ENCODE measurements around the gene SP140.

SP140 gene

DNA sequence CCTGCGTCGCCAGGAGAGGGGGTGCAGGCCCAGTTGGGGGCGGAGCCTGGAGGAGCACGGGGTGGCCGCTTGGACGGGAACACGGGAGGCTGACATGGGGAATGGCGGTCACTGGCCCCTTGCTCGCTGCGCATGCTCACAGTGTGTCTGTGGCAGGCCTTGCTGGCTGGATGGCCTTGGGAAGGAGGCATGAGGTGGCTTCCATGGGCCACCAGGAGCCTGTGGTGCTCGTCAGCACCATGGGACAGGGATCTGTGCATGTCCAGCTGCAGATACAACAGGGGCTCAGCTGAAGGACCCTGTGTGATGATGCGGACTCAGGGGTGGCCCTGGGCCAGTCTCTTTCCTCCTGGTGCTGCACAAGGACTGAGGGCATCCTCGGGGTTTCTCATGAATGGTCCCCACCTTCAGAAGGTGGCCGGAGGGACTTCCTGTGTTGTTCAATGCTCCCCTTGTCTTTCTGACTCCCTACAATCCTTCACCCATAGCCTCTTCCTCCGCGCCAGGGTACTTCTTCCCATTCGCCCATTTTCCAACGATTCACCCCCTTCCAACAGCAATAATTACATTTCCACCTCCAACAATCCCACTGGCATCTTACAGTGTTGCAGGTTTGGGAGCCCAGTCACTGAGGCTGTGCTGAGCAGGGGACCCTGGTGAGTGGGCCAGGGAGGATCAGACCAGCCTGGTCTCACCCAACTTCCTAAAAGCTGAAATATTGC is 98.0 kb downstream of the SP140 start:
- no peak for DNase-seq (ENCODE audit: low spot score)
- TF ChIP-seq, protein P1, sequence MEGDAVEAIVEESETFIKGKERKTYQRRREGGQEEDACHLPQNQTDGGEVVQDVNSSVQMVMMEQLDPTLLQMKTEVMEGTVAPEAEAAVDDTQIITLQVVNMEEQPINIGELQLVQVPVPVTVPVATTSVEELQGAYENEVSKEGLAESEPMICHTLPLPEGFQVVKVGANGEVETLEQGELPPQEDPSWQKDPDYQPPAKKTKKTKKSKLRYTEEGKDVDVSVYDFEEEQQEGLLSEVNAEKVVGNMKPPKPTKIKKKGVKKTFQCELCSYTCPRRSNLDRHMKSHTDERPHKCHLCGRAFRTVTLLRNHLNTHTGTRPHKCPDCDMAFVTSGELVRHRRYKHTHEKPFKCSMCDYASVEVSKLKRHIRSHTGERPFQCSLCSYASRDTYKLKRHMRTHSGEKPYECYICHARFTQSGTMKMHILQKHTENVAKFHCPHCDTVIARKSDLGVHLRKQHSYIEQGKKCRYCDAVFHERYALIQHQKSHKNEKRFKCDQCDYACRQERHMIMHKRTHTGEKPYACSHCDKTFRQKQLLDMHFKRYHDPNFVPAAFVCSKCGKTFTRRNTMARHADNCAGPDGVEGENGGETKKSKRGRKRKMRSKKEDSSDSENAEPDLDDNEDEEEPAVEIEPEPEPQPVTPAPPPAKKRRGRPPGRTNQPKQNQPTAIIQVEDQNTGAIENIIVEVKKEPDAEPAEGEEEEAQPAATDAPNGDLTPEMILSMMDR (IDR thresholded peaks at IDR 0.05; ENCODE audit: extremely low read depth, missing control alignments), result no peak

DNA sequence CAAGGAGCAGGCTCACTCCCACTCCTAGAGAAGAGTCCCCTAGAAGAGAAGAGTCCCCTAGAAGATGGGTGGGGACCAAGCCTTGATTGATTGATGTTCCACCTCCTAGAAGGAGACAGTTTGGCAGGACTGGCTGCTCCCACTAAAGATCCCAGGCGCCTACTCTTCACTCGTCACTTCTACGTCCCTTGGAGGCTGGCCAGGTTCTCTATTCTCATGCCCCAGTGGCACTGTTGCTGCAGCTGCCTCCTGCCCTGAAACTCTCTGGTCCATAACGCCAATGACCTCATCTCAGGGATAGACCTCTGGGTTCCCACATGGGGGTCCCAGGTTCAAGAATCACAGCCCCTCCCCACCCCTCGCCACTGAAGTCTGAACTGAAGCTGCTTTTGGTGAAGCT is 99.0 kb downstream of the SP140 start:
- DNase-seq (ENCODE audit: low spot score), result no peak
- TF ChIP-seq, protein P1 (IDR thresholded peaks at IDR 0.05; ENCODE audit: extremely low read depth, missing control alignments), result no peak

DNA sequence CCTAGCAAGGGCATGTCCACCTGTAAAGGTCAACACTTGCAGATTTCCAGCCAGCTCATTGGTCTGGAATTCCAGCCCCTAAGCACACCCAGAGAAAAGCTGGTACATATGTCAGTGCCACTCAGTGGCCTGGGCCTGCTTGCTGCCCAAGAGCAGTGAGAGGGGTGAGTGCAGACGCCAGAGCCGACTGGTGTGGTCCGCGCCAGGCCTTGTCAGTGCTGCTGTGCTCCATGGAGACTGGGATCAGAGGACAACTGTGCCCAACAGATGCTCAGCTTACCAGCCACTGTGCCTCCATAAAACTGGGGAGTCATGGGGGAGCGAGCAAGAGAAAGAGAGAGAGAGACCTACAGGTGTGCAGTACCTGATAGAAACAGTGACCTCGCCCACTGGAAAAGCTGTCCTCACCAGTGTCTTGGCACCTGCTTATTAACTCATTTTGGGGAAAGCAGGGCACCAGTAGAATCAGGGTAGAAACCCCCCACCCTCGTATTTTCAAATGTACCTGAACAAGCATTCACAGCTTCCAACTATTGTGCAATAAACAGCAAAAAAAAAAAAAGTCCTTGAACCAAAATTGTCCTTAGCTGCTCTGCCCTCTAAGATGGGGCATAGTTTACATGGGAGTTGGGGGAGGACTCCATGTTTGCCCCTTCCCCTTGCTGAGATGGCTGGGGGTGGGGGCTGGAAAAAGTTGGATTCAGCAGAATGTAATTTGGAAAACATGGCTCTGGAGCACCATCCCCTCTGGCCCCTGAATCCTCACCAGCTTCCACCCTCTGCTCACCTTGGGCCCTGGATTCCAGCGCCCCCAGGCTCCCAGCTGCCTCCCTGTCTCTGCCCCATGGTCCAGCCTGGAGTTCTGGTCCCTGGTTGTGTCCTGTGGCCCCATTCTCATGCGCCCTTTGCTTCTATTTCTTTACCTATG is 100.0 kb downstream of the SP140 start:
- no peak for DNase-seq (ENCODE audit: low spot score)
- TF ChIP-seq, protein P1 (IDR thresholded peaks at IDR 0.05; ENCODE audit: extremely low read depth, missing control alignments), result no peak

DNA sequence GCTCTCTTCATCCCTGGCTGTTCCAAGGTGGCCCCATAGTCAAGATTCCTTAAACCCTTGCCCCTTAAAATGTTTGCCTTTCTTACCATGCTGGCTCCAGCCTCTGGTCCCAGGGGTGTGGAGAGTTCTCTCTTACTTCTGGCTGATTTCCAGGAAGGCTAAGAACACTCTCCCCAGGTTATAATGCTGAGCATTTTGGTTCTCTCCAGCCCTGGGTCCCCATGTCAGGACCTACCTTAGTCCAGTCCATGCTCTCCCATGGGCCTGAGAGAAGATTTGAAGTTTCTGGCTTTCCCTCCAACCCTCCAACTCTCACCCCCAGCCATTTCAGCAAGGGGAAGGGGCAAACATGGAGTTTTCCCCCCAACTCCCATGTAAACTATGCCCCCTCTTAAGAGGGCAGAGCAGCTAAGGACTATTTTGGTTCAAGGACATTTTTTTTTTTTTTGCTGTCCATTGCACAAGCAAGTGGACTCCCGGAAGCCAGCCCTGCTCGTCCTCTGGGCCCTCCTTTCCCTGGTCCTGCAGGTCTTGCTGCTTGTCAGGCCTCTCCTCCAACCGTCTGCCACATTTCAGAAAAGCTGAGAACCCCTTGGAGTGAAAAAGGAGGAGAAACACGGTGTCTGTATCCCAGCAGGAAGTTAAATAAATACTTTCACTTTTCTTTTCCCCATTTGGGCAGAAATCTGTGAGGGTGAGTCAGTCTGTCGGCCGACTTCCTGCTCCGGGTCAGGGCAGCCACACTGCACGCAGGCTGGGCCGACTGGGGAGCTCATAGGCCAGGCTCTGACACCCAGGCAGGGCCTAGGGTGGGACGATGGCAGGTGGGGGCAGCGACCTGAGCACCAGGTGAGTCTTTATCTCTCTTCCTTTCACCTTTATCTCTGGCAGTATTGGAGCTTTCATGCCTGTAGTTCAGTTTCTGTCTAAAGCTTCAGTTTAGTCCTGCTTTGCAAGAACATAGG is 101.2 kb downstream of the SP140 start, which contains the start of gene SP140L:
Gene SP140L (plus strand): TSS at position 741 of the 965 bp plus-strand sequence. CDS start 77 bp downstream, at position 818.
- peak; percentile 80 for DNase-seq (ENCODE audit: low spot score)
- TF ChIP-seq, protein P1 (IDR thresholded peaks at IDR 0.05; ENCODE audit: extremely low read depth, missing control alignments), result no peak

DNA sequence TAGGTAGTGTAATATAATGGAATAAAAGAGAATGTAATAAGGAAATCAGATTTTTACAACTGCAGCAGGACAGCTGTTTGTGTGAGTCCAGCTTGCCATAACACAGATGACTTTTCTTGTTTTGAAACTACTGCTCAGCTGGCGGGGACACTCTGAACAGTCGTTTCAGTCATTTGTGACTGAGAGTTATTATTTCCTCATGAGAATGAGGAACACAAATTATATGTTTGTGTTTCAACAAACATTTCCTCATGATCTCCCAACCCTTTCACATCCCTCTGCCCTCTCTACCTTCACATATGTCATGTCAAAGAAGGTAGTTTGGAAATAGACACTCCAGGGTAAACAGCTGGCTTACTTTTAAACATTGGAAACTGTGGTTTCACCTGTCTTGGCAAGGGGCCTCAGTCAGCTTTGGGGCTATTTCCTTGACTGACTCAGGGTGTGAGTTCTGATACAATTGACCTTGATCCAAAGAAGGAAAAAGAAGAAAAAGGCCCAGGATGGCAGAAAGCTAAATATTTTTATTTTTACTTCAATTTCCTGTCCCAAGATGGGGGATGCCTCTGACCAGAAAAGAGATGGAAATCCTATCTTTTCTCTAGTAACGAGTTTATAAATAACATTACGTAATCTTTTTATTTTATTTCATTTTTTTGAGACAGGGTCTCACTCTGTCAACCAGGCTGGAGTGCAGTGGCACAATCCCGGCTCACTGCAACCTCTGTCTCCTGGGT is 102.0 kb downstream of the SP140 start:
- peak; percentile 59 for DNase-seq (ENCODE audit: low spot score)
- TF ChIP-seq, protein P1 (IDR thresholded peaks at IDR 0.05; ENCODE audit: extremely low read depth, missing control alignments), result no peak

DNA sequence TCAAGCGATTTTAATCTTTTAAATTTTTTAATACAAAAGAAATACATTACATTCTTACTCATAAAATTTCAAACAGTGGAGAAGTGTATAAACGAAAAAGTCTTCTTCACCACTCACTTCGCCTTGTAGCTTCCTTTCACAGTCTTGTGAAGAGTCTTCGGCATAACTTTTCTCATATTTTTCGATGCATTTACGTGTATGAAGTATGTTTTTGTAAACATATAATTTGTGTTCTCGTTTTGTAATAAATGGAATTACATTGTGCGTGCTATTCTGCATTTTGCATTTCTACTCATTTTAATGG is 102.6 kb downstream of the SP140 start:
- DNase-seq (ENCODE audit: low spot score), result no peak
- TF ChIP-seq, protein P1 (IDR thresholded peaks at IDR 0.05; ENCODE audit: extremely low read depth, missing control alignments), result no peak

Data from GM20000 (cell line).